Adrenal gland (tissue), 5 donors: Measurements from ENCODE around the gene TECTB.

Experiments used
- POLR2A ChIP-seq, 2 donors: fragments of 450-650 bp; IDR thresholded peaks; one replicate each; pipeline ENCODE4 v1.6.1; 2017; ENCODE audit warnings: antibody characterized with exemption in 2 of 2, mild to moderate bottlenecking in 2 of 2, moderate library complexity in 1 of 2
- TF ChIP-seq, protein P1 (sequence below), 6 experiments: fragments of 450-650 bp in 4 of 6; fragments of 200-600 bp in 2 of 6; sonication (generic) in 1 of 6; IDR thresholded peaks; 1 replicate in 5 of 6; 2 replicates in 1 of 6; pipeline versions ENCODE4 v1.5.1 to v1.8.0; 2016 to 2021; ENCODE audit warnings: antibody characterized with exemption in 6 of 6, mild to moderate bottlenecking in 2 of 6, moderate library complexity in 1 of 6
- donor health status: DM: no; HTN: no; CAD: no.

- TF ChIP-seq, protein P1, sequence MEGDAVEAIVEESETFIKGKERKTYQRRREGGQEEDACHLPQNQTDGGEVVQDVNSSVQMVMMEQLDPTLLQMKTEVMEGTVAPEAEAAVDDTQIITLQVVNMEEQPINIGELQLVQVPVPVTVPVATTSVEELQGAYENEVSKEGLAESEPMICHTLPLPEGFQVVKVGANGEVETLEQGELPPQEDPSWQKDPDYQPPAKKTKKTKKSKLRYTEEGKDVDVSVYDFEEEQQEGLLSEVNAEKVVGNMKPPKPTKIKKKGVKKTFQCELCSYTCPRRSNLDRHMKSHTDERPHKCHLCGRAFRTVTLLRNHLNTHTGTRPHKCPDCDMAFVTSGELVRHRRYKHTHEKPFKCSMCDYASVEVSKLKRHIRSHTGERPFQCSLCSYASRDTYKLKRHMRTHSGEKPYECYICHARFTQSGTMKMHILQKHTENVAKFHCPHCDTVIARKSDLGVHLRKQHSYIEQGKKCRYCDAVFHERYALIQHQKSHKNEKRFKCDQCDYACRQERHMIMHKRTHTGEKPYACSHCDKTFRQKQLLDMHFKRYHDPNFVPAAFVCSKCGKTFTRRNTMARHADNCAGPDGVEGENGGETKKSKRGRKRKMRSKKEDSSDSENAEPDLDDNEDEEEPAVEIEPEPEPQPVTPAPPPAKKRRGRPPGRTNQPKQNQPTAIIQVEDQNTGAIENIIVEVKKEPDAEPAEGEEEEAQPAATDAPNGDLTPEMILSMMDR (IDR thresholded peaks at IDR 0.05) = no peak
- no peak for TF ChIP-seq POLR2A (IDR thresholded peaks at IDR 0.05)
Measured at GRCh38 chr10:112333452-112333851, 50.3 kb downstream of the TECTB start.
